Peyer's patch (tissue), 4 donors: Measurements from ENCODE around the gene SLC66A2.

ENCODE experiments used
- POLR2A ChIP-seq, 2 donors: fragments of 450-650 bp; IDR thresholded peaks; one replicate each; pipeline ENCODE4 v1.5.1; 2017; ENCODE audit warnings: antibody characterized with exemption in 2 of 2, mild to moderate bottlenecking in 2 of 2, moderate library complexity in 2 of 2
- TF ChIP-seq, protein P1 (sequence below), 6 experiments: fragments of 450-650 bp in 4 of 6; fragments of 200-600 bp in 2 of 6; sonication (generic) in 1 of 6; IDR thresholded peaks; one replicate each; pipeline ENCODE4 v1.5.1; 2017 to 2019; ENCODE audit warnings: antibody characterized with exemption in 6 of 6, mild to moderate bottlenecking in 3 of 6, moderate library complexity in 1 of 6

DNA sequence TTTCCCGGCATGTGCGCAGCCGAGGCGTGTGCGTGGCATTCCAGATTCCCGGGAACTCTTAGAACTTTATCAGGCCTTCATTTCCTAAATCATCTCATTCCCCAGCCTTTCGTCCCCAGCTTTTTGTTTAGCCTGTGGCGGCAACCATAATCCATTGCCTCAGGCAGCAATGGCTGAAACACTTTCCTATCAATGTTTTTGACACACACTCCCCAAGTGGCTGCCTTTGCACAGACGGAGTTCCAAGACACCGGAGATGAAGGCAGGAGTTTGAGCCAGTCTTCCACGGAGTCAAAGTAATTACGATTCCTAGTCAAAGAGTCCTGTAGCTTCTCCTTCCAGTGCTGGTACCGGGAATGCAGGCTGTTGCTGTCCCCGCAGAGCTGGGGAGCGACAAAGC, 88.9 kb downstream of the SLC66A2 start:
- TF ChIP-seq POLR2A (IDR thresholded peaks at IDR 0.05): no peak
- TF ChIP-seq, protein P1, sequence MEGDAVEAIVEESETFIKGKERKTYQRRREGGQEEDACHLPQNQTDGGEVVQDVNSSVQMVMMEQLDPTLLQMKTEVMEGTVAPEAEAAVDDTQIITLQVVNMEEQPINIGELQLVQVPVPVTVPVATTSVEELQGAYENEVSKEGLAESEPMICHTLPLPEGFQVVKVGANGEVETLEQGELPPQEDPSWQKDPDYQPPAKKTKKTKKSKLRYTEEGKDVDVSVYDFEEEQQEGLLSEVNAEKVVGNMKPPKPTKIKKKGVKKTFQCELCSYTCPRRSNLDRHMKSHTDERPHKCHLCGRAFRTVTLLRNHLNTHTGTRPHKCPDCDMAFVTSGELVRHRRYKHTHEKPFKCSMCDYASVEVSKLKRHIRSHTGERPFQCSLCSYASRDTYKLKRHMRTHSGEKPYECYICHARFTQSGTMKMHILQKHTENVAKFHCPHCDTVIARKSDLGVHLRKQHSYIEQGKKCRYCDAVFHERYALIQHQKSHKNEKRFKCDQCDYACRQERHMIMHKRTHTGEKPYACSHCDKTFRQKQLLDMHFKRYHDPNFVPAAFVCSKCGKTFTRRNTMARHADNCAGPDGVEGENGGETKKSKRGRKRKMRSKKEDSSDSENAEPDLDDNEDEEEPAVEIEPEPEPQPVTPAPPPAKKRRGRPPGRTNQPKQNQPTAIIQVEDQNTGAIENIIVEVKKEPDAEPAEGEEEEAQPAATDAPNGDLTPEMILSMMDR (IDR thresholded peaks at IDR 0.05): no peak
